Measurements from ENCODE around the gene RPS26. TPM values are rescaled to one million over a fixed set of nuclear protein-coding genes. Genes with fewer than 3 reads are reported as not detected.
A peak's percentile ranks its signal among the peaks of the same experiment; 100 is the strongest.
"Not testable (repeated sequence)": the region's sequence is repeated elsewhere in the genome, so short reads cannot be mapped to it uniquely, and the experiment has no call there.

RPS26 gene
- total RNA-seq, 2 experiments from 2014 or later: 25.2 to 27.2 TPM

- H3K9me3 Mint-ChIP-seq (ENCODE audit: insufficient read depth); ATAC-seq; H3K27me3 Mint-ChIP-seq (ENCODE audit: low read depth); H3K27ac Mint-ChIP-seq; CTCF ChIA-PET; H3K4me3 Mint-ChIP-seq; DNase-seq; H3K36me3 Mint-ChIP-seq (ENCODE audit: low read depth): not testable (repeated sequence)
- H3K4me1 Mint-ChIP-seq (ENCODE audit: low read depth): peaks cover 34% of the 10 kb centered on the region
- POLR2A ChIA-PET: interaction anchor here (0.6 kb wide), 1 partner anchor 15 kb away, joined by 3 read pairs; no protein-coding TSS in a partner anchor
Measured at GRCh38 chr12:56003376-56003775, 38.3 kb upstream of the RPS26 start.

- H3K4me3 Mint-ChIP-seq: no peak overlapping the region
- POLR2A ChIA-PET: no interaction called here
- peaks cover 7% of the 10 kb centered on the region for H3K36me3 Mint-ChIP-seq (ENCODE audit: low read depth)
- no peaks in the 10 kb centered on the region for H3K9me3 Mint-ChIP-seq (ENCODE audit: insufficient read depth)
- no peaks in the 10 kb centered on the region for H3K27me3 Mint-ChIP-seq (ENCODE audit: low read depth)
- CTCF ChIA-PET: no interaction called here
- ATAC-seq (no peak), DNase-seq (no peak)
- peaks cover 33% of the 10 kb centered on the region for H3K4me1 Mint-ChIP-seq (ENCODE audit: low read depth)
- H3K27ac Mint-ChIP-seq: peak overlapping the region; percentile 13
Measured at GRCh38 chr12:56004211-56004610, 37.5 kb upstream of the RPS26 start.

DNA sequence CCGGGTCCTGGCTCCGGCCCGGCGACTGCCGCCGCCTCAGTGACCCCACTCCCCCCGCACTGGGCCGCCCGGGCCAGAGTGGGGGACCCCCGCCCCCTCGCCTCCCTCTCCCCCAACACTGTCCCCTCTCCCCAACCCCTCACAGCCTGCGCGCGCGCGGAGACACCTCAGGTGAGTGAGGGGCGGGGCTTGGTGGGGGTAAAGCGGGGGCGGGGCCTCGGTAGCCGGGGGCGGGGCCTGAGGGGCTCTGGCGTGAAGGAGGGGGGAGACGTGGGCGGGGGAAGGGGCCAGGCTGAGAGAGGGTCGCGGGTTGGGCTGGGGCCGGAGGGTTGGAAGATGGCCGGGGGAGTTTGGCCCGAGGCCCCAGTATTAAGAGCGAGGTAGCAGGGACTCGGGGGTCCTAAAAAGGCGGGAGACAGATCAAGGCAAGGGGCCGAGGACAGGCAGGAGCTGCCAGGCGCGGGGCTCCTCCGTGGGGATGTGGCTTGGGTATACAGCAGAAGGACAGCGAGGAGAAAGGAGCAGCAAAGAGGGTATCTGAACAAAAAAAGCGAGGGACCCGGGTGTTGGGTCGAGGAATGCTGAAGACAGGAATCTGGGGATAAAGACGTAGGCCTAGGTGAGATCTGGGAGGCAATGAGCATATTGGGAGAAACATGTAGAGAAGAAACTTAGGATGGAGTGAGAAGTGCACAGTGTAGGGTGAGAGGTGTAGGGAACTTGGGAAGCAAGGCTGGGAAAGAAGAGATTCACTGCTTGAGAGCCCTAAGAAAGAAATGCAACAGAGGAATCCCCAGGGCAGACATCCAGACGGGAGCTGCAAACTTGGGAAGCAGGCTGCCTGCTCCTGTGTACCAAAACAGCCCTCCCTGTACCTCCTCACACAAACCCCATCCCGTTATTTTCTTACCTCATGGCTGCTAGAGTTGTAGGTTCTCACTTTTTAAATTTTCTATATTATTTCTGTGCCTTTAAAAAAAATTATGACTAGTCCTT lies 33.9 kb upstream of the RPS26 start:
- peaks cover 29% of the 10 kb centered on the region for H3K4me1 Mint-ChIP-seq (ENCODE audit: low read depth)
- ChIA-PET CTCF (interaction anchor here (1.0 to 4.4 kb wide), 10 partner anchors 12 to 214 kb away, joined by 3 to 33 read pairs (median 5); partner anchors contain the start of genes RNF41 and SUOX), POLR2A (interaction anchor here (0.8 to 2.8 kb wide), 5 partner anchors 11 to 76 kb away, joined by 3 to 26 read pairs (median 5); partner anchors contain the start of genes IKZF4 and SUOX)
- peak; percentile 71 for DNase-seq
- H3K27me3 Mint-ChIP-seq (ENCODE audit: low read depth): no peaks in the 10 kb centered on the region
- peaks cover 4% of the 10 kb centered on the region for H3K36me3 Mint-ChIP-seq (ENCODE audit: low read depth)
- ATAC-seq: peak; percentile 87
- H3K4me3 Mint-ChIP-seq: peak overlapping the region; percentile 82
- H3K9me3 Mint-ChIP-seq (ENCODE audit: insufficient read depth): no peaks in the 10 kb centered on the region
- H3K27ac Mint-ChIP-seq: peak overlapping the region; percentile 86

GRCh38 chr12:56010111-56010570 lies 31.6 kb upstream of the RPS26 start:
- ATAC-seq: no peak
- Mint-ChIP-seq H3K27me3 (ENCODE audit: low read depth) (no peaks in the 10 kb centered on the region), H3K36me3 (ENCODE audit: low read depth) (peaks cover 7% of the 10 kb centered on the region), H3K4me1 (ENCODE audit: low read depth) (peaks cover 31% of the 10 kb centered on the region), H3K27ac (no peak overlapping the region), H3K4me3 (no peak overlapping the region), H3K9me3 (ENCODE audit: insufficient read depth) (no peaks in the 10 kb centered on the region)
- ChIA-PET POLR2A (interaction anchor here (0.6 to 1.7 kb wide), 2 partner anchors 11 to 36 kb away, joined by 3 to 4 read pairs; partner anchors contain the start of genes IKZF4 and RAB5B), CTCF (interaction anchor here (0.8 to 4.4 kb wide), 8 partner anchors 9 to 272 kb away, joined by 3 to 22 read pairs (median 8); partner anchors contain the start of gene IKZF4)
- no peak for DNase-seq

GRCh38 chr12:56011509-56012090 lies 30.1 kb upstream of the RPS26 start:
- no peaks in the 10 kb centered on the region for H3K9me3 Mint-ChIP-seq (ENCODE audit: insufficient read depth)
- H3K36me3 Mint-ChIP-seq (ENCODE audit: low read depth): peaks cover 5% of the 10 kb centered on the region
- H3K27me3 Mint-ChIP-seq (ENCODE audit: low read depth): no peaks in the 10 kb centered on the region

DNA sequence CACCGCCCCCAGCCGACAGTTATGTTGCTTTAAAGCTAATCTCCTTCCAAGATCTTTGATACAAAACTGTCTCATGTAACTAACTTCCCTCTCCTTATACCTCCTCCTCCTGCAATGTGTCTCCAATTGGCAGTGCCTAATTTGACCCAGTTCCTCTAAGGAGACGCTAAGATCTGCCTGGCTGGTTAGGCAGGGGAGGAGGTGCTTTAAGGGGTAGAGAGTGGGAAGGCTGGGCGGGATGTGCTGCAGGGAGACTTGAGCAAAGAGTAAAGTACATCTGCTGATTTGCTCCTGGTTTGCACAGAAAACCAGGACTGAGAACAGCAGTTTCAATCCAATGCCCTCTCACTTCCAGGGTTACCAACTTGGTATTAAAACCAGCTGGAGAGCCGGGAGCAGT lies 28.2 kb upstream of the RPS26 start:
- no peak for DNase-seq
- no peak for ATAC-seq
- H3K9me3 Mint-ChIP-seq (ENCODE audit: insufficient read depth): no peaks in the 10 kb centered on the region
- peaks cover 8% of the 10 kb centered on the region for H3K36me3 Mint-ChIP-seq (ENCODE audit: low read depth)
- CTCF ChIA-PET: interaction anchor here (1.3 to 3.0 kb wide), 4 partner anchors 16 to 31 kb away, joined by 5 to 14 read pairs (median 8); no protein-coding TSS in a partner anchor
- no peak overlapping the region for H3K27ac Mint-ChIP-seq
- POLR2A ChIA-PET: interaction anchor here (1.0 kb wide), 1 partner anchor 8 kb away, joined by 3 read pairs; no protein-coding TSS in a partner anchor
- no peak overlapping the region for H3K4me3 Mint-ChIP-seq
- H3K27me3 Mint-ChIP-seq (ENCODE audit: low read depth): no peaks in the 10 kb centered on the region
- peaks cover 22% of the 10 kb centered on the region for H3K4me1 Mint-ChIP-seq (ENCODE audit: low read depth)

More at GRCh38 chr12:56011509-56012090, 30.1 kb upstream of the RPS26 start:
- ChIA-PET CTCF (interaction anchor here (0.8 to 4.4 kb wide), 5 partner anchors 12 to 274 kb away, joined by 3 to 22 read pairs (median 16); no protein-coding TSS in a partner anchor), POLR2A (interaction anchor here (0.6 to 1.2 kb wide), 4 partner anchors 9 to 15 kb away, joined by 3 to 5 read pairs (median 4); partner anchors contain the start of gene IKZF4)
- no peak overlapping the region for H3K4me3 Mint-ChIP-seq
- peaks cover 30% of the 10 kb centered on the region for H3K4me1 Mint-ChIP-seq (ENCODE audit: low read depth)
- H3K27ac Mint-ChIP-seq: no peak overlapping the region
- ATAC-seq (no peak), DNase-seq (no peak)

GRCh38 chr12:56014205-56014604 lies 27.5 kb upstream of the RPS26 start:
- ATAC-seq: no peak

GRCh38 chr12:56017181-56017580 lies 24.5 kb upstream of the RPS26 start:
- POLR2A ChIA-PET: no interaction called here
- CTCF ChIA-PET: interaction anchor here (4.1 to 4.2 kb wide), 2 partner anchors 12 to 21 kb away, joined by 25 to 28 read pairs; partner anchors contain the start of gene SUOX

More at GRCh38 chr12:56014205-56014604, 27.5 kb upstream of the RPS26 start:
- Mint-ChIP-seq H3K27ac (no peak overlapping the region), H3K36me3 (ENCODE audit: low read depth) (peaks cover 9% of the 10 kb centered on the region), H3K4me1 (ENCODE audit: low read depth) (peaks cover 17% of the 10 kb centered on the region), H3K9me3 (ENCODE audit: insufficient read depth) (no peaks in the 10 kb centered on the region), H3K27me3 (ENCODE audit: low read depth) (no peaks in the 10 kb centered on the region), H3K4me3 (no peak overlapping the region)
- CTCF ChIA-PET: interaction anchor here (1.3 to 3.0 kb wide), 4 partner anchors 15 to 32 kb away, joined by 5 to 14 read pairs (median 8); no protein-coding TSS in a partner anchor
- DNase-seq: no peak
- POLR2A ChIA-PET: no interaction called here

DNA sequence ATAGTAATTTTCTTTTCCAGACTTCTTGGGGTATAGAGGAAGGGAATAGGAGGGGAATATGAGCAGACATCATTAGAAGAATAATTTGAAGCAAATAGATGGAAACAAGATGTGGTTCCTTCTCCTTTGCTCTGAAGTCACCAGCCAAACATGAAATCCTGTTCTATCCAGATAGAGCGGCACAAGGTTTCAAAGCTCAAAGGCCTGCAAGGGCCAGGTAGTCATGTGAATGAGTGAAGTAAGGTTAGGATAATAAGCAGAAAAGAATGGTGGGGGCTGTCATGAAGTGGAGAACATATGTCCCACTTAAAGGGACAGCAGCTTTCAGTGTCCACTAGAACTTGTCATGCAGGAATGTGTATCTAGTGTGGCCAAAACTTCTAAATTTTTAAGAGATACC lies 23.4 kb upstream of the RPS26 start:
- Mint-ChIP-seq H3K4me3 (no peak overlapping the region), H3K4me1 (ENCODE audit: low read depth) (peaks cover 51% of the 10 kb centered on the region), H3K36me3 (ENCODE audit: low read depth) (peaks cover 8% of the 10 kb centered on the region), H3K27me3 (ENCODE audit: low read depth) (no peaks in the 10 kb centered on the region), H3K27ac (no peak overlapping the region), H3K9me3 (ENCODE audit: insufficient read depth) (no peaks in the 10 kb centered on the region)
- ATAC-seq: no peak
- CTCF ChIA-PET: interaction anchor here (1.4 to 4.2 kb wide), 4 partner anchors 11 to 29 kb away, joined by 4 to 28 read pairs (median 16); partner anchors contain the start of gene SUOX
- POLR2A ChIA-PET: interaction anchor here (1.0 kb wide), 1 partner anchor 15 kb away, joined by 3 read pairs; no protein-coding TSS in a partner anchor
- no peak for DNase-seq

More at GRCh38 chr12:56017181-56017580, 24.5 kb upstream of the RPS26 start:
- H3K36me3 Mint-ChIP-seq (ENCODE audit: low read depth): peaks cover 10% of the 10 kb centered on the region
- no peak overlapping the region for H3K27ac Mint-ChIP-seq
- H3K27me3 Mint-ChIP-seq (ENCODE audit: low read depth): no peaks in the 10 kb centered on the region
- no peak for ATAC-seq
- H3K9me3 Mint-ChIP-seq (ENCODE audit: insufficient read depth): no peaks in the 10 kb centered on the region
- peaks cover 40% of the 10 kb centered on the region for H3K4me1 Mint-ChIP-seq (ENCODE audit: low read depth)
- no peak overlapping the region for H3K4me3 Mint-ChIP-seq
- no peak for DNase-seq

GRCh38 chr12:56020423-56021184 lies 21.1 kb upstream of the RPS26 start, which contains the start of gene IKZF4:
TSS of gene IKZF4 (plus strand) at chr12:56021043. CDS start at chr12:56021494, 451 bp downstream.
- H3K4me3 Mint-ChIP-seq: peak within 1 kb of the TSS; percentile 88
- H3K36me3 Mint-ChIP-seq (ENCODE audit: low read depth): peaks cover 17% of the 10 kb centered on the region
- peak within 1 kb of the TSS; percentile 96 for H3K27ac Mint-ChIP-seq
- H3K27me3 Mint-ChIP-seq (ENCODE audit: low read depth): no peaks in the 10 kb centered on the region
- H3K4me1 Mint-ChIP-seq (ENCODE audit: low read depth): peaks cover 53% of the 10 kb centered on the region
- ChIA-PET CTCF (interaction anchor here (0.7 to 4.2 kb wide), 7 partner anchors 9 to 98 kb away, joined by 3 to 28 read pairs (median 6); partner anchors contain the start of genes SUOX and ZC3H10), POLR2A (interaction anchor here (0.7 to 3.8 kb wide), 5 partner anchors 9 to 15 kb away, joined by 3 to 26 read pairs (median 5); no protein-coding TSS in a partner anchor)
- peak; percentile 42 for DNase-seq
- H3K9me3 Mint-ChIP-seq (ENCODE audit: insufficient read depth): no peaks in the 10 kb centered on the region
- peak; percentile 37 for ATAC-seq
